Measurements from ENCODE around the gene UBR3.
"Not testable (repeated sequence)": the region's sequence is repeated elsewhere in the genome, so short reads cannot be mapped to it uniquely, and the experiment has no call there.

UBR3 gene

GRCh38 chr2:169865492-169865891 lies 38.2 kb downstream of the UBR3 start:
- no peaks in the 10 kb centered on the region for H3K9me2 ChIP-seq (replicated peaks; ENCODE audit: insufficient read depth, low read length)
- no peaks in the 10 kb centered on the region for H3F3A ChIP-seq (ENCODE audit: insufficient read depth, low read length)
- H3K36me3 ChIP-seq (replicated peaks; ENCODE audit: insufficient read depth, low read length): no peaks in the 10 kb centered on the region
- peaks cover 76% of the 10 kb centered on the region for H3K79me2 ChIP-seq (ENCODE audit: low read length)
- H3K9me3 ChIP-seq (replicated peaks; ENCODE audit: insufficient read depth, low read length): no peaks in the 10 kb centered on the region
- no peaks in the 10 kb centered on the region for H3K27me3 ChIP-seq (replicated peaks; ENCODE audit: insufficient read depth, low read length)
- H3K9ac ChIP-seq (ENCODE audit: low read length): no peak overlapping the region
- H3K4me3 ChIP-seq (ENCODE audit: low read length): no peak overlapping the region
- H2AFZ ChIP-seq (ENCODE audit: low read length): no peak overlapping the region
- no peak overlapping the region for H3K27ac ChIP-seq (ENCODE audit: low read length)
- H3K4me2 ChIP-seq (ENCODE audit: low read depth, low read length): no peak overlapping the region
- no peaks in the 10 kb centered on the region for H3K4me1 ChIP-seq (ENCODE audit: low read length)
- peaks cover 4% of the 10 kb centered on the region for H4K20me1 ChIP-seq (ENCODE audit: insufficient read depth, low read length)
- no peak for DNase-seq
- TF ChIP-seq EZH2 (optimal IDR thresholded peaks at IDR 0.05; ENCODE audit: low read depth, low read length): no peak
- no peak for TF ChIP-seq CTCF (IDR thresholded peaks at IDR 0.05; ENCODE audit: low read length)

GRCh38 chr2:169866230-169866629 lies 39.0 kb downstream of the UBR3 start:
- H4K20me1 ChIP-seq (ENCODE audit: insufficient read depth, low read length); H3K4me2 ChIP-seq (ENCODE audit: low read depth, low read length); H3K36me3 ChIP-seq (replicated peaks; ENCODE audit: insufficient read depth, low read length); H3K4me1 ChIP-seq (ENCODE audit: low read length); DNase-seq; H3K9ac ChIP-seq (ENCODE audit: low read length); H3K9me2 ChIP-seq (replicated peaks; ENCODE audit: insufficient read depth, low read length); H2AFZ ChIP-seq (ENCODE audit: low read length); H3K27me3 ChIP-seq (replicated peaks; ENCODE audit: insufficient read depth, low read length); H3K4me3 ChIP-seq (ENCODE audit: low read length); H3F3A ChIP-seq (ENCODE audit: insufficient read depth, low read length); H3K9me3 ChIP-seq (replicated peaks; ENCODE audit: insufficient read depth, low read length); H3K27ac ChIP-seq (ENCODE audit: low read length): not testable (repeated sequence)
- H3K79me2 ChIP-seq (ENCODE audit: low read length): peaks cover 74% of the 10 kb centered on the region

GRCh38 chr2:169867579-169867978 lies 40.3 kb downstream of the UBR3 start:
- Histone ChIP-seq H3K9ac (ENCODE audit: low read length) (no peak overlapping the region), H3F3A (ENCODE audit: insufficient read depth, low read length) (no peaks in the 10 kb centered on the region), H4K20me1 (ENCODE audit: insufficient read depth, low read length) (peaks cover 4% of the 10 kb centered on the region; the same call in 1 of the 2 replicates), H3K79me2 (ENCODE audit: low read length) (peaks cover 65% of the 10 kb centered on the region), H3K27ac (ENCODE audit: low read length) (no peak overlapping the region), H2AFZ (ENCODE audit: low read length) (no peak overlapping the region), H3K4me2 (ENCODE audit: low read depth, low read length) (no peak overlapping the region), H3K4me3 (ENCODE audit: low read length) (no peak overlapping the region), H3K9me3 (replicated peaks; ENCODE audit: insufficient read depth, low read length) (no peaks in the 10 kb centered on the region), H3K27me3 (replicated peaks; ENCODE audit: insufficient read depth, low read length) (no peaks in the 10 kb centered on the region), H3K9me2 (replicated peaks; ENCODE audit: insufficient read depth, low read length) (no peaks in the 10 kb centered on the region), H3K36me3 (replicated peaks; ENCODE audit: insufficient read depth, low read length) (no peaks in the 10 kb centered on the region), H3K4me1 (ENCODE audit: low read length) (no peaks in the 10 kb centered on the region)
- no peak for DNase-seq
- TF ChIP-seq EZH2phosphoT487 (IDR thresholded peaks at IDR 0.05; ENCODE audit: low read length) (no peak), EZH2 (optimal IDR thresholded peaks at IDR 0.05; ENCODE audit: low read depth, low read length) (no peak), CTCF (IDR thresholded peaks at IDR 0.05; ENCODE audit: low read length) (no peak)

GRCh38 chr2:169868951-169869350 lies 41.7 kb downstream of the UBR3 start:
- Histone ChIP-seq H3K4me3 (ENCODE audit: low read length) (no peak overlapping the region), H2AFZ (ENCODE audit: low read length) (no peak overlapping the region), H3K4me2 (ENCODE audit: low read depth, low read length) (no peak overlapping the region), H3K9ac (ENCODE audit: low read length) (no peak overlapping the region), H3F3A (ENCODE audit: insufficient read depth, low read length) (no peaks in the 10 kb centered on the region), H3K27me3 (replicated peaks; ENCODE audit: insufficient read depth, low read length) (no peaks in the 10 kb centered on the region), H3K9me2 (replicated peaks; ENCODE audit: insufficient read depth, low read length) (no peaks in the 10 kb centered on the region), H3K4me1 (ENCODE audit: low read length) (no peaks in the 10 kb centered on the region), H3K9me3 (replicated peaks; ENCODE audit: insufficient read depth, low read length) (no peaks in the 10 kb centered on the region), H3K36me3 (replicated peaks; ENCODE audit: insufficient read depth, low read length) (no peaks in the 10 kb centered on the region), H3K27ac (ENCODE audit: low read length) (no peak overlapping the region), H3K79me2 (ENCODE audit: low read length) (peaks cover 51% of the 10 kb centered on the region), H4K20me1 (ENCODE audit: insufficient read depth, low read length) (peaks cover 4% of the 10 kb centered on the region; the same call in 1 of the 2 replicates)
- TF ChIP-seq CTCF (IDR thresholded peaks at IDR 0.05; ENCODE audit: low read length) (no peak), EZH2phosphoT487 (IDR thresholded peaks at IDR 0.05; ENCODE audit: low read length) (no peak), EZH2 (optimal IDR thresholded peaks at IDR 0.05; ENCODE audit: low read depth, low read length) (no peak)
- no peak for DNase-seq

GRCh38 chr2:169871369-169871768 lies 44.1 kb downstream of the UBR3 start:
- H4K20me1 ChIP-seq (ENCODE audit: insufficient read depth, low read length); H3K4me1 ChIP-seq (ENCODE audit: low read length); H3K9me2 ChIP-seq (replicated peaks; ENCODE audit: insufficient read depth, low read length); H3K9ac ChIP-seq (ENCODE audit: low read length); H2AFZ ChIP-seq (ENCODE audit: low read length); H3K4me2 ChIP-seq (ENCODE audit: low read depth, low read length); H3K27ac ChIP-seq (ENCODE audit: low read length); H3F3A ChIP-seq (ENCODE audit: insufficient read depth, low read length); H3K36me3 ChIP-seq (replicated peaks; ENCODE audit: insufficient read depth, low read length); H3K9me3 ChIP-seq (replicated peaks; ENCODE audit: insufficient read depth, low read length); H3K4me3 ChIP-seq (ENCODE audit: low read length); DNase-seq; H3K27me3 ChIP-seq (replicated peaks; ENCODE audit: insufficient read depth, low read length): not testable (repeated sequence)
- H3K79me2 ChIP-seq (ENCODE audit: low read length): peaks cover 37% of the 10 kb centered on the region

Measured in MM.1S (cell line).